ENCODE results near the gene LAMC3. TPM values are rescaled to one million over a fixed set of nuclear protein-coding genes. Genes with fewer than 3 reads are reported as not detected.
A peak's percentile ranks its signal among the peaks of the same experiment; 100 is the strongest.

The LAMC3 gene
- total RNA-seq, 2 donors from 2014 or later = 3.9 to 16.8 TPM

GRCh38 chr9:131080589-131080988 lies 71.6 kb downstream of the LAMC3 start:
- Histone ChIP-seq H3K9me3 (no peaks in the 10 kb centered on the region), H3K27me3 (no peaks in the 10 kb centered on the region), H3K27ac (no peak overlapping the region), H3K4me1 (no peaks in the 10 kb centered on the region), H3K36me3 (replicated peaks in 1 of 2; ENCODE audit: insufficient read depth in 1 of 2, low read depth in 2 of 2) (no peaks in the 10 kb centered on the region), H3K4me3 (no peak overlapping the region)
- 51 to 58% methylated on average over 5 to 9 of the region's 9 CpGs for WGBS, 2 donors
- no peak for DNase-seq
- intact Hi-C loops (cut with DNase I) = no loop called here
- ATAC-seq = no peak
- TF ChIP-seq POLR2A (IDR thresholded peaks at IDR 0.05) = no peak
- TF ChIP-seq CTCF (IDR thresholded peaks at IDR 0.05) = no peak

GRCh38 chr9:131081868-131082267 lies 72.9 kb downstream of the LAMC3 start:
- H3K4me1 ChIP-seq = no peaks in the 10 kb centered on the region
- DNase-seq = no peak
- H3K4me3 ChIP-seq = no peak overlapping the region
- no peak for ATAC-seq
- H3K9me3 ChIP-seq = no peaks in the 10 kb centered on the region
- no peaks in the 10 kb centered on the region for H3K27me3 ChIP-seq
- no peaks in the 10 kb centered on the region for H3K36me3 ChIP-seq (replicated peaks in 1 of 2; ENCODE audit: insufficient read depth in 1 of 2, low read depth in 2 of 2)
- no peak for TF ChIP-seq POLR2A (IDR thresholded peaks at IDR 0.05)
- no peak for TF ChIP-seq CTCF (IDR thresholded peaks at IDR 0.05)
- no peak overlapping the region for H3K27ac ChIP-seq
- 83 to 91% methylated on average over 6 to 9 of the region's 9 CpGs for WGBS, 2 donors
- intact Hi-C loops (cut with DNase I) = no loop called here

GRCh38 chr9:131082774-131083512 lies 74.0 kb downstream of the LAMC3 start:
- DNase-seq = no peak
- no peak for TF ChIP-seq POLR2A (IDR thresholded peaks at IDR 0.05)
- no peak for TF ChIP-seq CTCF (IDR thresholded peaks at IDR 0.05)
- ATAC-seq = peak; percentile 24
- intact Hi-C loops (cut with DNase I) = no loop called here
- Histone ChIP-seq H3K4me1 (no peaks in the 10 kb centered on the region), H3K9me3 (no peaks in the 10 kb centered on the region), H3K27ac (peak overlapping the region in 1 of 4 donors; percentile 30), H3K4me3 (no peak overlapping the region), H3K27me3 (no peaks in the 10 kb centered on the region), H3K36me3 (replicated peaks in 1 of 2; ENCODE audit: insufficient read depth in 1 of 2, low read depth in 2 of 2) (no peaks in the 10 kb centered on the region)
- WGBS, 2 donors = 66 to 71% methylated on average over 9 to 10 of the region's 11 CpGs

GRCh38 chr9:131084661-131085369 lies 75.8 kb downstream of the LAMC3 start:
- Histone ChIP-seq H3K36me3 (replicated peaks in 1 of 2; ENCODE audit: insufficient read depth in 1 of 2, low read depth in 2 of 2) (no peaks in the 10 kb centered on the region), H3K27me3 (no peaks in the 10 kb centered on the region), H3K4me1 (no peaks in the 10 kb centered on the region), H3K9me3 (no peaks in the 10 kb centered on the region), H3K27ac (no peak overlapping the region), H3K4me3 (no peak overlapping the region)
- no peak for ATAC-seq
- WGBS, 2 donors = 53 to 64% methylated on average over 8 of the region's 8 CpGs
- intact Hi-C loops (cut with DNase I) = no loop called here
- TF ChIP-seq POLR2A (IDR thresholded peaks at IDR 0.05) (no peak), CTCF (IDR thresholded peaks at IDR 0.05) (no peak)
- no peak for DNase-seq
